Activated CD4-positive, alpha-beta T cell treated with anti-CD3 and anti-CD28 coated beads, Interleukin-2, amount 50 U/mL, for 1 hour (primary cell): ENCODE measurements around the gene FBXL22.

Experiments used
- DNase-seq: peaks from one replicate; pipeline ENCODE4 v3.0.0-alpha.2; 2020

Gene FBXL22, protein sequence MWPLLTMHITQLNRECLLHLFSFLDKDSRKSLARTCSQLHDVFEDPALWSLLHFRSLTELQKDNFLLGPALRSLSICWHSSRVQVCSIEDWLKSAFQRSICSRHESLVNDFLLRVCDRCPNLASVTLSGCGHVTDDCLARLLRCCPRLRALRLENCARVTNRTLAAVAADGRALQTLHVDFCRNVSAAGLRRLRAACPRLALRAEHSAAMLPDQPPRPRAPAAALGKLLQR

GRCh38 chr15:63597038-63597790 is at the start of gene FBXL22:
Gene FBXL22 (plus strand): TSS chr15:63597387. CDS start chr15:63597393, 6 bp downstream.
- DNase-seq, result no peak

DNA sequence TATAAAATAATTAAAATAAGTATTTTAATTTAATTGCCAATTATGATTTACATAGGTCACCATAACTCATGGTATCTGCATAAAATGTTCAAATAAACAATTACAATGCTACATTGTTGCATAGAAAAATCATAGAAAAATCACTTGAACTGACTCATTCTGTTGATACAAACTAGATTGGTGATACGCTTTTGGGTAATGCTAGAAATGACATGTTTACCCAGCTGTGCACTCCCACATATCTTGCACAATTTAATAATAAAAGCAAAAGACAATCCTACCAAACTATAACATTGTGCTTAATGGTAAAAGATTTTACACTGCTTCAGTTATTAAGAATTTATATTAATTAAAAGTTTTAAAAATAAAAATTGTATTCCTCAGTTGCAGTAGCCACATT is 45.8 kb upstream of the FBXL22 start:
- DNase-seq, result no peak

DNA sequence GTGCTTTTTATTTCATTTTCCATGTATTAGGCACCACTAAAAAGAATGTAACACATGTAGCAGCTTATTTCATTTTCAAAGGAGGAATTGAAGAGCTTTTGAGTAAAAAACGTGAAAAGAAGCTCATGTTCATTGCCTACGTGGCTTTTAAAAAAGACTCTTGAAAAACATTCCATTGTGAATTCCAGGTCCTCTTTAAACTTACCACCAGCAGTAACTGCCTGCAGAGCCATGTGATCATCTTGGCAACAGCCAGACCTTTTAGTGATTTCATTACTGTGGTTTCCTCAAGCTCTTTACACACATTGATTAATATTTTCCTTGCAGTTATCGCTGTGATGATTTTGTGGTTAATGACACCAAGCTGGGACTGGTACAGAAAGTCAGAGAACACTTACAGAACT is 43.8 kb upstream of the FBXL22 start:
- DNase-seq, result no peak

DNA sequence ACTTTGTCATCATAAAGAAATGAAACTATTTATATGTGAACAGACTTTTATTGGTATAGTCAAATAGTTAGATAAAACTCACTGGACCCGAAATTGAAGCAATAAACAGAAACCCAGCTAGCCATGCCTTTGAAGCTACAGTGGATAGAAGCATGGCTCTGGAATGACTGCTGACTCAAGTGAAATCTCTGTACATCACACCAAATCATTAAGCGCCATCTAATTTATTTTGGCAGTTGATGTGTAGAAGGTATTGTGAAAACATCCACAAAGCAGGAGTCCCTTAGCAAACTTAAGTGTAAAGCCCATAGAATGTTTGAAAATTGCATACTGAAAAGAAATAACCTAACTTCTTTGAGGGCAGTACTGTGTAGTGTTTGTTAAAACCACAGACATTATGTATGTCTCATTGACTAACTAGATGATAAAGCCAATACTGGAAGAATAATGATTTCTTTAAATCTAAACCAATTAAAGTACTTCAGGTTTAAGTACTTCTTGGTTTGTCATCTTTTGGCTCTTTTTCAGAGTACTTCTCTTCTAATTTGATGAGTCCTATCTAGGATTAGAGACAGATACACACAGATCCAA is 42.8 kb upstream of the FBXL22 start:
- no peak for DNase-seq

DNA sequence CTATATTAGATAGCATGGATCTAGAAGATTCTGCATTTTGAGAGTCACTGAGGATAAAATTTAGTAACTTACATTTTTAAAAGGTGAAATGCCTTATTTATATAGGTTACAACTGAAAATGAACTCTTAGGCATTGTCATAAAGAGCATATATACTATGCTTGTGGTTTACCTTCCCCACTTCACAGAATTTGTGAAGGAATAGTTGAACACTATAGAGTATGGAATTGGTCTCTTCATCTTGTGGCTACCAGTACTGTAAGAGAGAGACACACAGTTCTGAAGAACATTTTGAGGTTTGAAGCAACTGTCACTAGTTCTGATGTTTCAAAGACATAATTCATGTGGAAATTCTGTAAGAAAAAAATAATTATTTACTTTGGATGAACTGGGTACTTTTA is 41.7 kb upstream of the FBXL22 start:
- DNase-seq, result no peak

- no peak for DNase-seq
Measured at GRCh38 chr15:63556246-63556645, 40.9 kb upstream of the FBXL22 start.

GRCh38 chr15:63556736-63557135 is 40.5 kb upstream of the FBXL22 start:
- no peak for DNase-seq

DNA sequence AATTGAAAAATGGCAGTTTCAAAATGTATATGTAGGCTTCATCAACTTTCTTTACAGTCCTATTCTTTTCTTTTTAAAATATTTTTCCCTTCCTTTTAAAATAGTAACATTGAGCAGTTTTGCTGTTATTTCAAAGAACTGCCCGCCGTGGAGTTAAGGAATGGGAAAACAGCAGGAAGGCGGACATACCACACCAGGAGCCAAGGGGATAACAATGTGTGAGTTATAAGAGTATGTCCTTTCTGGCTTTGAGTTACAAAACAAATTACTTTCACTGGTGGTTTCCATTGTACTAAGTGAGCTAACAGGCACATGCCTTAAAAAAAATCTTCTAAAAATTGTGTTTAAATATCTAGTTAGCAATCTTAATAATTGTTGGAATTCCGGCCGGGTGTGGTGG is 37.4 kb upstream of the FBXL22 start:
- DNase-seq, result no peak

GRCh38 chr15:63560741-63561448 is 36.3 kb upstream of the FBXL22 start:
- no peak for DNase-seq

GRCh38 chr15:63564093-63564492 is 33.1 kb upstream of the FBXL22 start:
- no peak for DNase-seq

DNA sequence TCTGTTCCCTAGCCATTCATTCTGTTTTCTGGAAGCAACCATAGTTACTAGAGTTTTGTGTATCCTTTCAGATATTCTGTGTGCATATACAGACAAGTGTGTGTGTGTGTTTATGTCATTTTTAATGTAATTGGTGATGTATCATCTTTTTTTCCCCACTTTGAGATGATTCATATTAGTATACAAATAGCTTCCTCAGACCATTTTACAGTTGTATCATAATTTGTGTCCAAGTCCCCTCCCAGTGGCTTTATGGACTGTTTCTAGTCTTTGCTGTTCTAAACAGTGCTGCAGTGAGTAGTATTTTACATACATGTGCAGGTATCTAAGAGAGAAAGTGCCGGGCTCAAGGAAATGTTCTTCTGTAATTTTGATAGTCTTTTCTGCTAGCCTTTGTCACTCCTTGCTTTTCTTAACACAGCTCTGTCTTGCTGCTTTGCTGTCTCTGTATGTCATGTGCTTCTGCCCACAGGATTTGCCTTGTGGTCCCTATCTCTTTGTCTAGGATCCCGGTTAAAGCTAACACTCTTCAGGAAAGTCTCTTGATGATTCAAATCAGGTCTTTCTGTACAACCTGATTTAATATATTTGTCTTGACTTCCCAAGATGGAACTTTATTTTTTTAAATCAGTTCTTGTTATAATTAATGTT is 31.5 kb upstream of the FBXL22 start:
- no peak for DNase-seq

- DNase-seq, result no peak
Measured at GRCh38 chr15:63572749-63573464, 24.3 kb upstream of the FBXL22 start.

GRCh38 chr15:63573533-63573932 is 23.7 kb upstream of the FBXL22 start:
- no peak for DNase-seq

DNA sequence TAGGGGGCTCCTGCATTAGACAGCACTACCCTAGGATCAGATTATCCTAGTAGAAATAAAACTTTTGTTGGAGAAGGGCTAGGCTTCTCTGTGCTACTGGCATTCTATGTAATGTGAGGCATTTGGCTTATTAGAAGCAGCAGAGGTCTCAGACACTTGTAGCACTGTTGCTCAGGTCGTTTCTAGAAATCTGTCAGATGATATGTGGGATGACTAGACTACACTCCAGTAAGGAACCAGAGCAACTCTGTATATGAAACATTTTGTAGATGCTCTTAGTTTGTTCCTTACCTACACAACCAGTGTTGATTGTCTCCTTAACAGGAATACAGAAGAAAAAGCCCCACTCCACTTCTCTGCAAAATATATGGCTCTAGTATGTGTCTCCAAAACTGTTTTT is 21.9 kb upstream of the FBXL22 start:
- no peak for DNase-seq

DNA sequence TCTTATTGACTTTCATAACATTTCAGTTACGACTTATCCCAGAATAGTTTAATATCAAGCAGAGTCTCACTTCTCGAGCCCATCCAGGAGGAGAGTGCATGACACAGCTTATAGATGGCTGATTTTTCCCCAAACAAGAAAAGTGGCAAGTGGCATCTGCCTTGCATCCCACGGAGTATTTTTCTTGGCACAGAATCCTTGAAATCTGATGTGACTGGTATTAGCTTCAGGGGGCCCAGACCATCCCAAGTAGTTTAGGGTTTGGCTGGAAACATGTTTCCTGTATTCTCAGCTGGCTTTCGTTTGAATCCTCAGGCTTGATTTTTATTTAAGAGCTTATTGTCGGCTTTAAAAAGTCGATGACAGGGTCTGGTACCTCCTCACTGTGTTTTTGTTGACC is 20.7 kb upstream of the FBXL22 start:
- no peak for DNase-seq

DNA sequence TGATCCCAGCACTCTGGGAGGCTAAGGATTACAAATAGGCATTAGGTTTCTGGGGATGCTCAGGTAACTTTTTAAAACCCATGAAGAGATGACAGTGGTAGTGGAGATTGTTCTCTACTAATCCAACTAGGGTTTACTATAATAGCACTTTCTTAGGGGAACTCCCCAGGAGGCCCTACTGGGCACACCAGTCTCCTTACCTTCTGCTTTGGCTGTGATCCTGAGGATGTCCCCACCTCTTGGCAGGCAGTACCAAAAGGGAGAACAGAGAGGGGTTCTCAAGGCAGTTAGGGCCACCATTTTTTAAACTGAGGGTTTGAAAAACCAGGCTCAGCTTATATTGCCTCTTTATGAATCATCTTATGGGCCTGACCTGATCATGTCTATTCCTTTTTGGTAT is 15.0 kb upstream of the FBXL22 start:
- no peak for DNase-seq

DNA sequence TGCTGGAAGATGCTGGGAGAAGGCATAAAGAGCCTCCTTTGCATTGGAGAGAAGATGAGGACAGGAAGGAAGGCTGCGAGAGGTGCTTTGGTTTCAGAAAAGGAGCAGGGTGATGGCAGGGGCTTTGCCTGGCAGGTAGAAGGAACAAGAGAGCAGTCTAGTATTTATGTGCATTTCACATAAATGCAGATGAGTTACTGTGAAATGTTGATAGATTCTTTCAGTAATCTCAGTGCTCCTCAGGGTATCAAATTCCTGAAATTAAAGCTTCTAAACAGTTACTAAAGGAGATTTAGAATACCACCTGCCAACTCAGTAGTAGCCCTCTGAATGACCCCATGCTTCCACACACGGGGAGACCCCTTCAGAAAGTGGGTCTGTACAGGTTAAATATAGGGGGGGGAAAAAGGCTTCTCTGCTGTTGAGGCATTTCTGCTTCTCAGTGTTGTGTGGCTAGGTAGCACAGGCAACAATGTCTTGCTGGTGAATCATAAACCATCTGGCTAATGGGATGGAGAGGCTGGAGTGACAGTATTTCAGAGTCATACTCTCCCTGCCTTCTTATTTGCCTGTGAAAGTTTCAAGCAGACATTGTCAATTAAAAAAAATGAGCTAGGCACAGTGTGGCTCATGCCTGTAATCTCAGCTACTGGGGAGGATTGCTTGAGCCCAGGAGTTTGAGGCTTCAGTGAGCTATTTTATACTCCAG is 14.3 kb upstream of the FBXL22 start:
- no peak for DNase-seq

DNA sequence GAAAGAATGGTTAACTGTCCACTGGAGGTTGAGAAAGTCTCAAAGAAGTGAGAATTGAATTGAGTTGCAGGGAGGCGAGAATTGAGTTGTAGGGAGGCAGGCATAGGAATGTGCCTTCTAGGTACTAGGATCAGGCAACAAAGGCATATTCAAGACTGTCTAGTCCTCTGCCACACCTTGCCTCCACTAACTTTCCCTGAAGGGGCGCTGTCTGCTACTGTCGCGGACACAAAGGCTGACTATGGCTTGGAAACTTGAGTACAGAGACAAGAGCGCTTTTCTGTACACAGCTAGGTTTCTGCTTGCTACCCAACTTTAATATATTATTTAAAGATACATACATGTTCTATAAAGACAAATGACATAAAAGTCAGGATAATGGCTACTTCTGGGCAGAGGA is 10.4 kb upstream of the FBXL22 start:
- no peak for DNase-seq

DNA sequence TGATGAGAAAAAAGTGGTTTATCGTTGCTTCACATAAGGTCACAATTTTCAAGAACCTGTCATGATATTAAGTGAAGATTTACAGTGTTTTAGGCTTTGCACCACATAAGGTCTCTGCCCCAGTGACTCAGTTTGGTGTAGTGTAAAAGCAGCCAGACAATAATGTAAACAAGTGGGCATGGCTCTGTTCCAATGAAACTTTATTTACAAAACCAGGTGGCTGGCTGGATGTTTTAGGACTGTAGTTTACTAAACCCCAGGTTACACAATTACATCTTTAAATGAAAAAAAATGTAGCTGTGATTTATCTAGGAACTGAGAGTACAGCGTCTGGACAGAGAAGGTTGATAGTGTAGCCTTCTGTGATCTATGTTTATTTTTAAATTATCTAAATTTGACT is 9.7 kb upstream of the FBXL22 start:
- DNase-seq, result no peak

DNA sequence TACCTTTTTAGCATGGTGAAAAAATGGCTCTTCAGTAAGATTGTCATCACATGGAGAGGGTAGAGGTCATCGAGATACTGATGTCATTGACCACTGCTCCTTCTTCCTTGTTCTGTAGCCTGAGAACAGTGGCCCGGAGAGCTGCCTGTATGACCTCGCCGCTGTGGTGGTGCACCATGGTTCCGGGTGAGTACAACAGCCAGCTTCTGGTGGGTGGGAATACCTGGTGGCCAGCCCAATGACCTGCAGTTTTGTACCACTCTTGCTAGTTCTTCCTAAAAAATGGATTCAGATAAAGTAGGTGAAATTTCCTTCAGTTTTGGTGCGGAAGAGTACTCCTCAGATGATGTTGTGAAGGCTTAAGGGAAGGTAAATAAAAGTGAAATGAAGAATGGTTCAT is 8.4 kb upstream of the FBXL22 start:
- DNase-seq, result no peak

GRCh38 chr15:63593705-63594671 is 3.2 kb upstream of the FBXL22 start:
- DNase-seq, result no peak
